ENCODE results near the gene FSD1L. TPM values are rescaled to one million over a fixed set of nuclear protein-coding genes. Genes with fewer than 3 reads are reported as not detected.

Gene FSD1L
- total RNA-seq, 1 experiment from 2014 or later: 5.5 TPM

- Histone ChIP-seq H3K4ac (ENCODE audit: low read depth, low read length) (no peak overlapping the region), H3K4me2 (ENCODE audit: insufficient read depth, insufficient read length, low read length) (peak overlapping the region; percentile 22), H2AK5ac (ENCODE audit: insufficient read length, low read length) (no peak overlapping the region), H3K14ac (ENCODE audit: insufficient read depth, low read length) (no peak overlapping the region), H2BK20ac (ENCODE audit: low read depth, low read length, poor library complexity, severe bottlenecking) (no peak overlapping the region), H3K9me3 (ENCODE audit: control insufficient read depth, low read depth, low read length) (no peaks in the 10 kb centered on the region), H3K23me2 (ENCODE audit: insufficient read length, low read depth, low read length, poor library complexity, severe bottlenecking) (no peaks in the 10 kb centered on the region), H2BK15ac (ENCODE audit: low read depth, low read length) (no peak overlapping the region), H2BK5ac (ENCODE audit: insufficient read length, low read length) (no peak overlapping the region), H3K79me1 (ENCODE audit: insufficient read depth, low read depth, low read length, poor library complexity, severe bottlenecking) (no peaks in the 10 kb centered on the region), H2BK120ac (ENCODE audit: low read depth, low read length, poor library complexity, severe bottlenecking) (no peak overlapping the region), H4K8ac (replicated peaks; ENCODE audit: insufficient read length, low read depth, low read length) (no peak overlapping the region), H3K56ac (ENCODE audit: insufficient read length, low read depth, low read length) (no peak overlapping the region), H4K91ac (ENCODE audit: insufficient read length, low read depth, low read length) (no peak overlapping the region), H3T11ph (ENCODE audit: low read length) (no peak overlapping the region), H3K27me3 (ENCODE audit: insufficient read depth, low read length) (no peaks in the 10 kb centered on the region), H3K18ac (ENCODE audit: insufficient read length, low read depth, low read length) (no peak overlapping the region), H3K23ac (ENCODE audit: insufficient read length, low read depth, low read length) (no peak overlapping the region), H4K5ac (ENCODE audit: insufficient read length, low read depth, low read length) (no peak overlapping the region), H3K9ac (ENCODE audit: extremely low read depth, insufficient read length, low read length) (no peak overlapping the region), H2BK12ac (ENCODE audit: insufficient read length, low read depth, low read length) (no peak overlapping the region), H4K20me1 (ENCODE audit: control insufficient read depth, insufficient read depth, insufficient read length) (no peaks in the 10 kb centered on the region), H3K27ac (ENCODE audit: insufficient read length, low read depth, low read length) (no peak overlapping the region), H3K4me1 (ENCODE audit: insufficient read depth, low read length) (peaks cover 5% of the 10 kb centered on the region), H2AFZ (ENCODE audit: low read length) (no peak overlapping the region), H3K79me2 (ENCODE audit: insufficient read depth, low read length) (no peaks in the 10 kb centered on the region)
- H3K36me3 Mint-ChIP-seq (ENCODE audit: insufficient read depth in 1 of 3, low read depth in 3 of 3): peaks cover 0 to 14% (median 7%) of the 10 kb centered on the region in 3 experiments; a peak in 4 of 7 replicates
- no peaks in the 10 kb centered on the region; the same call in 1 of the 2 replicates for H3K27me3 Mint-ChIP-seq (ENCODE audit: low read depth)
- no CpG with 5 or more reads among the region's 8 CpGs for WGBS (ENCODE audit: extremely low coverage, insufficient read length, low lambda C conversion rate)
- peaks cover 12 to 16% of the 10 kb centered on the region in 2 experiments; a peak in 4 of 5 replicates for H3K9me3 Mint-ChIP-seq
- H3K4me1 Mint-ChIP-seq: peaks cover 18% of the 10 kb centered on the region in 2 experiments
- DNase-seq: no peak
- TF ChIP-seq, protein P1, sequence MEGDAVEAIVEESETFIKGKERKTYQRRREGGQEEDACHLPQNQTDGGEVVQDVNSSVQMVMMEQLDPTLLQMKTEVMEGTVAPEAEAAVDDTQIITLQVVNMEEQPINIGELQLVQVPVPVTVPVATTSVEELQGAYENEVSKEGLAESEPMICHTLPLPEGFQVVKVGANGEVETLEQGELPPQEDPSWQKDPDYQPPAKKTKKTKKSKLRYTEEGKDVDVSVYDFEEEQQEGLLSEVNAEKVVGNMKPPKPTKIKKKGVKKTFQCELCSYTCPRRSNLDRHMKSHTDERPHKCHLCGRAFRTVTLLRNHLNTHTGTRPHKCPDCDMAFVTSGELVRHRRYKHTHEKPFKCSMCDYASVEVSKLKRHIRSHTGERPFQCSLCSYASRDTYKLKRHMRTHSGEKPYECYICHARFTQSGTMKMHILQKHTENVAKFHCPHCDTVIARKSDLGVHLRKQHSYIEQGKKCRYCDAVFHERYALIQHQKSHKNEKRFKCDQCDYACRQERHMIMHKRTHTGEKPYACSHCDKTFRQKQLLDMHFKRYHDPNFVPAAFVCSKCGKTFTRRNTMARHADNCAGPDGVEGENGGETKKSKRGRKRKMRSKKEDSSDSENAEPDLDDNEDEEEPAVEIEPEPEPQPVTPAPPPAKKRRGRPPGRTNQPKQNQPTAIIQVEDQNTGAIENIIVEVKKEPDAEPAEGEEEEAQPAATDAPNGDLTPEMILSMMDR (conservative IDR thresholded peaks at IDR 0.05): no peak
- no peak overlapping the region for H3K4me3 Mint-ChIP-seq
- no peak overlapping the region for H3K27ac Mint-ChIP-seq
These were observed 32.2 kb upstream of the FSD1L start for GRCh38 chr9:105415662-105415980.

All from H9 (cell line).